ENCODE results near the gene CC2D1A. TPM values are rescaled to one million over a fixed set of nuclear protein-coding genes. Genes with fewer than 3 reads are reported as not detected.

The CC2D1A gene
- polyA plus RNA-seq, 1 of the 3 experiments (the other 2 are of a cell fraction) = 24.2 TPM

GRCh38 chr19:13952154-13952930, 46.3 kb downstream of the CC2D1A start, which contains the start of gene DCAF15:
TSS of gene DCAF15 (plus strand) at chr19:13952509. CDS start at chr19:13952513, 4 bp downstream.
- H4K20me1 ChIP-seq (ENCODE audit: insufficient read depth) = peaks cover 8% of the 10 kb centered on the region; the same call in 1 of the 2 replicates
- peaks cover 35% of the 10 kb centered on the region for H3K79me2 ChIP-seq (ENCODE audit: insufficient read depth)
- H3K9me2 ChIP-seq = no peaks in the 10 kb centered on the region
- H3K9ac ChIP-seq = peak within 1 kb of the TSS; percentile 77
- ChIA-PET POLR2A (interaction anchor here (0.6 to 3.5 kb wide), 6 partner anchors 10 to 128 kb away, joined by 3 to 24 read pairs (median 5); partner anchors contain the start of gene PODNL1), CTCF (interaction anchor here (0.6 to 5.1 kb wide), 15 partner anchors 14 to 1195 kb away, joined by 3 to 19 read pairs (median 5); partner anchors contain the start of genes IL27RA, MISP3 and PODNL1)
- peak; percentile 95 for TF ChIP-seq YY1 (IDR thresholded peaks at IDR 0.05; ENCODE audit: low read depth)
- TF ChIP-seq ELF1 (IDR thresholded peaks at IDR 0.05) = peak; percentile 65
- TF ChIP-seq MEF2A (IDR thresholded peaks at IDR 0.05; ENCODE audit: borderline replicate concordance, low read depth) = no peak
- peak; percentile 97 for TF ChIP-seq TAF1 (IDR thresholded peaks at IDR 0.05; ENCODE audit: borderline replicate concordance, low read depth, low read length)
- TF ChIP-seq CHD2 (IDR thresholded peaks at IDR 0.05; ENCODE audit: low read length, partially characterized antibody) = peak; percentile 95
- no peak for TF ChIP-seq JUND (IDR thresholded peaks at IDR 0.05)
- TF ChIP-seq MXI1 (IDR thresholded peaks at IDR 0.05; ENCODE audit: low read depth, low read length) = 0 out of 2 replicates have a peak, but pooled peaks have one; percentile 35
- TF ChIP-seq RCOR1 (IDR thresholded peaks at IDR 0.05; ENCODE audit: low read length) = no peak
- TF ChIP-seq GABPA (IDR thresholded peaks at IDR 0.05; ENCODE audit: low read depth) = peak; percentile 71
- no peak for TF ChIP-seq FOXM1 (IDR thresholded peaks at IDR 0.05; ENCODE audit: low read depth)
- peak; percentile 28; the same call in 1 of the 2 replicates for TF ChIP-seq POLR2AphosphoS5 (IDR thresholded peaks at IDR 0.05; ENCODE audit: low read depth, low read length)
- TF ChIP-seq PBX3 (IDR thresholded peaks at IDR 0.05) = peak; percentile 99
- TF ChIP-seq RFX5 (IDR thresholded peaks at IDR 0.05; ENCODE audit: low read length) = peak; percentile 66; the same call in 1 of the 2 replicates
- no peaks in the 10 kb centered on the region for H3K9me3 ChIP-seq
- peak within 1 kb of the TSS; percentile 54 to 86 for H3K27ac ChIP-seq (ENCODE audit: low read depth in 2 of 2, low read length in 1 of 2)
- WGBS (ENCODE audit: low lambda C conversion rate) = 1% methylated on average over 44 of the region's 65 CpGs
- no peaks in the 10 kb centered on the region for H3K27me3 ChIP-seq (ENCODE audit: insufficient read depth)
- peaks cover 0 to 11% of the 10 kb centered on the region in 2 experiments; a peak in 1 of 4 replicates for H3K4me1 ChIP-seq (ENCODE audit: control insufficient read depth in 1 of 2, insufficient read depth in 2 of 2, low read depth in 1 of 2, low read length in 1 of 2)
- H3K36me3 ChIP-seq (replicated peaks in 1 of 2; ENCODE audit: control insufficient read depth in 1 of 2, insufficient read depth in 2 of 2, low read length in 1 of 2) = peaks cover 9 to 21% of the 10 kb centered on the region in 2 experiments
- H3K4me3 ChIP-seq (ENCODE audit: low read depth in 2 of 2, low read length in 1 of 2) = peak within 1 kb of the TSS; percentile 61 to 93
- H2AFZ ChIP-seq (ENCODE audit: low read depth) = peak within 1 kb of the TSS; percentile 81
- peak; percentile 99 for DNase-seq
- H3K4me2 ChIP-seq = peak within 1 kb of the TSS; percentile 99
- H3F3A ChIP-seq (replicated peaks; ENCODE audit: insufficient read depth) = no peaks in the 10 kb centered on the region

DNA sequence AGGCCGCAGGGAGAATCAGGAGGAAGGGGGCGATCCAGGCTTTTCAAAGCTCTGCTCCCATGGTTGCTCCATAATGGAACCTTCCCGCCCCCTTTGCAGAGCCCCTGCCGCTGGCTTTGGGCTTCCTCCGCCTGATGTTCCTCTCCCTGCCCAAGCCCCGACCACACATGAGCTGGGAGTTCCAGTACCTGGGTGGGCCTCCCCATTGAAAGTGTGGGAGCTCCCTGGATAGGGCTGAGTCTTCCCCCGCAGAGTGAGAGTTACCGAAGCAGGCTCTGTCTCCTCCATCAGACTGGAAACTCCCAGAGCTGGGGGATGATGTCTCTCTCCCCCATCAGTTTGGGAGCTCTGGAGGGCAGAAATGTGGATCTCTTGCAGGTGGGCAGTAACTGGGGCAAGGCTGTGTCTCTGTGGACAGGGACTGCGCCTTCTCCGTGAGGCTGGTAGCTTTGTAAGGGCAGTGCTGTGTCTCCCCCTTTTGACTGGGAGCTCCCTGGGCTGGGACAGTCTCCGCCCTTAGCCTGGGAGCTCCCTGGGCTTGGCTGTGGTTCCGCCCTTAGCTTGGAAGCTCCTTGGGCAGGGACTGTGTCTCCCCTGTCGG, 47.0 kb downstream of the CC2D1A start:
- Histone ChIP-seq H3F3A (replicated peaks; ENCODE audit: insufficient read depth) (no peaks in the 10 kb centered on the region), H3K27me3 (ENCODE audit: insufficient read depth) (no peaks in the 10 kb centered on the region), H3K36me3 (replicated peaks in 1 of 2; ENCODE audit: control insufficient read depth in 1 of 2, insufficient read depth in 2 of 2, low read length in 1 of 2) (peaks cover 9 to 23% of the 10 kb centered on the region in 2 experiments), H3K4me3 (ENCODE audit: low read depth in 2 of 2, low read length in 1 of 2) (peak overlapping the region; percentile 61 to 93), H4K20me1 (ENCODE audit: insufficient read depth) (peaks cover 8% of the 10 kb centered on the region; the same call in 1 of the 2 replicates), H3K79me2 (ENCODE audit: insufficient read depth) (peaks cover 35% of the 10 kb centered on the region), H3K9ac (peak overlapping the region; percentile 77), H3K4me2 (peak overlapping the region; percentile 99), H3K9me2 (no peaks in the 10 kb centered on the region), H3K4me1 (ENCODE audit: control insufficient read depth in 1 of 2, insufficient read depth in 2 of 2, low read depth in 1 of 2, low read length in 1 of 2) (peaks cover 0 to 12% of the 10 kb centered on the region in 2 experiments; a peak in 1 of 4 replicates), H3K9me3 (no peaks in the 10 kb centered on the region), H3K27ac (ENCODE audit: low read depth in 2 of 2, low read length in 1 of 2) (peak overlapping the region; percentile 39 to 54; a peak in 3 of 4 replicates), H2AFZ (ENCODE audit: low read depth) (no peak overlapping the region)
- ChIA-PET POLR2A (interaction anchor here (0.6 to 3.5 kb wide), 6 partner anchors 9 to 127 kb away, joined by 3 to 24 read pairs (median 5); partner anchors contain the start of gene PODNL1), CTCF (interaction anchor here (0.5 to 5.1 kb wide), 16 partner anchors 14 to 1195 kb away, joined by 3 to 19 read pairs (median 4); partner anchors contain the start of genes IL27RA, MISP3 and PODNL1)
- no peak for DNase-seq
- no CpG with 5 or more reads among the region's 13 CpGs for whole genome bisulfite sequencing (ENCODE audit: low lambda C conversion rate)
- TF ChIP-seq RAD21 (IDR thresholded peaks at IDR 0.05; ENCODE audit: low read length) (peak; percentile 46), SMC3 (IDR thresholded peaks at IDR 0.05; ENCODE audit: low read depth, low read length) (peak; percentile 4; the same call in 1 of the 2 replicates), FOXJ3 (CRISPR knock-in tag; IDR thresholded peaks at IDR 0.05) (no peak), CTCF (IDR thresholded peaks at IDR 0.05) (peak; percentile 14; the same call in 1 of the 2 replicates)
